HEK293 (cell line): ENCODE measurements around the gene SORT1.

Experiments used
- CTCF ChIA-PET: fragments of 350-600 bp; formaldehyde crosslinking; extraction: SDS; loops from one replicate; lab custom pipeline; 2021; ENCODE audit warnings: antibody characterized with exemption; lab: Yijun Ruan, JAX
- POLR2A ChIA-PET: fragments of 300-600 bp; formaldehyde crosslinking; extraction: SDS; loops from one replicate; lab custom pipeline; 2020; ENCODE audit warnings: antibody characterized with exemption, inconsistent platforms; lab: Yijun Ruan, JAX
- H3K27ac ChIP-seq: fragments of 200-500 bp; sonication (Bioruptor generic); 2 replicates; pipeline ENCODE4 v1.5.1; 2014; ENCODE audit warnings: low read depth, low read length, control low read depth, inconsistent platforms; ENCODE audit errors: extremely low read depth
- H3K36me3 ChIP-seq, 2 experiments: fragments of 200-500 bp in 1 of 2; sonication (Bioruptor generic) in 1 of 2; 1 replicate in 1 of 2; 2 replicates in 1 of 2; pipeline ENCODE4 v1.5.1; 2014 to 2017; ENCODE audit warnings: inconsistent platforms in 2 of 2, low read length in 2 of 2; ENCODE audit not compliant: control insufficient read depth in 2 of 2, insufficient read depth in 1 of 2
- H3K4me1 ChIP-seq: fragments of 200-500 bp; sonication (Bioruptor generic); 2 replicates; pipeline ENCODE4 v1.5.1; 2014; ENCODE audit warnings: mild to moderate bottlenecking, low read length, inconsistent platforms; ENCODE audit not compliant: control insufficient read depth, insufficient read depth
- H3K4me3 ChIP-seq: 2 replicates; pipeline ENCODE4 v1.5.1; 2011; ENCODE audit warnings: low read depth, mild to moderate bottlenecking, control low read depth, low read length, moderate library complexity
- H3K9me3 ChIP-seq: fragments of 200-500 bp; sonication (Bioruptor generic); 2 replicates; pipeline ENCODE4 v1.5.1; 2014; ENCODE audit warnings: low read depth, low read length, inconsistent platforms; ENCODE audit not compliant: control insufficient read depth, insufficient read depth
- BCL6B ChIP-seq: fragments of 450-650 bp; formaldehyde crosslinking; IDR thresholded peaks from 2 replicates; pipeline ENCODE4 v1.5.1; 2017; ENCODE audit warnings: missing biosample characterization, missing genetic modification characterization
- OSR2 ChIP-seq: fragments of 450-650 bp; formaldehyde crosslinking; IDR thresholded peaks from 2 replicates; pipeline ENCODE4 v1.5.1; 2016; ENCODE audit warnings: missing biosample characterization, missing genetic modification characterization
- SALL2 ChIP-seq: fragments of 450-650 bp; formaldehyde crosslinking; IDR thresholded peaks from 2 replicates; pipeline ENCODE4 v1.5.0; 2017; ENCODE audit warnings: missing biosample characterization, mild to moderate bottlenecking, missing genetic modification characterization, borderline replicate concordance
- SCRT2 ChIP-seq: fragments of 450-650 bp; formaldehyde crosslinking; IDR thresholded peaks from 2 replicates; pipeline ENCODE4 v1.5.1; 2016; ENCODE audit warnings: missing biosample characterization, missing genetic modification characterization
- SP3 ChIP-seq: fragments of 450-650 bp; formaldehyde crosslinking; IDR thresholded peaks from 2 replicates; pipeline ENCODE4 v1.5.1; 2016; ENCODE audit warnings: missing biosample characterization, missing genetic modification characterization
- ZNF132 ChIP-seq: fragments of 450-650 bp; formaldehyde crosslinking; IDR thresholded peaks from 2 replicates; pipeline ENCODE4 v1.5.1; 2017; ENCODE audit warnings: missing biosample characterization, missing genetic modification characterization, borderline replicate concordance
- ZNF202 ChIP-seq: fragments of 450-650 bp; formaldehyde crosslinking; IDR thresholded peaks from 2 replicates; pipeline ENCODE4 v1.5.1; 2016; ENCODE audit warnings: missing biosample characterization, missing genetic modification characterization, borderline replicate concordance
- ZNF214 ChIP-seq: fragments of 450-650 bp; formaldehyde crosslinking; IDR thresholded peaks from 2 replicates; pipeline ENCODE4 v1.5.1; 2017; ENCODE audit warnings: missing biosample characterization, mild to moderate bottlenecking, missing genetic modification characterization, borderline replicate concordance
- ZNF341 ChIP-seq: fragments of 450-650 bp; formaldehyde crosslinking; IDR thresholded peaks from 2 replicates; pipeline ENCODE4; 2016; ENCODE audit warnings: low read depth, missing biosample characterization, missing genetic modification characterization
- ZNF366 ChIP-seq: fragments of 450-650 bp; formaldehyde crosslinking; conservative IDR thresholded peaks from 2 replicates; pipeline ENCODE4 v1.5.1; 2016; ENCODE audit warnings: missing biosample characterization, missing genetic modification characterization
- ZNF416 ChIP-seq: fragments of 450-650 bp; formaldehyde crosslinking; IDR thresholded peaks from 2 replicates; pipeline ENCODE4 v1.5.1; 2016; ENCODE audit warnings: missing biosample characterization, missing genetic modification characterization
- ZNF501 ChIP-seq: fragments of 450-650 bp; formaldehyde crosslinking; IDR thresholded peaks from 2 replicates; pipeline ENCODE4 v1.5.1; 2016; ENCODE audit warnings: missing biosample characterization, missing genetic modification characterization
- ZNF510 ChIP-seq: fragments of 450-650 bp; formaldehyde crosslinking; IDR thresholded peaks from 2 replicates; pipeline ENCODE4 v1.5.1; 2018; ENCODE audit warnings: mild to moderate bottlenecking, missing genetic modification characterization, missing biosample characterization; ENCODE audit not compliant: insufficient replicate concordance
- ZNF670 ChIP-seq: fragments of 450-650 bp; formaldehyde crosslinking; IDR thresholded peaks from 2 replicates; pipeline ENCODE4 v1.5.1; 2016; ENCODE audit warnings: missing biosample characterization, missing genetic modification characterization, low read depth
- ZNF677 ChIP-seq: fragments of 450-650 bp; IDR thresholded peaks from 2 replicates; pipeline ENCODE4 v1.5.0; 2018; ENCODE audit warnings: missing biosample characterization, mild to moderate bottlenecking, missing genetic modification characterization, moderate library complexity
- ZNF701 ChIP-seq: fragments of 450-650 bp; formaldehyde crosslinking; IDR thresholded peaks from 2 replicates; pipeline ENCODE4 v1.5.1; 2016; ENCODE audit warnings: missing biosample characterization, missing genetic modification characterization
- ZNF707 ChIP-seq: fragments of 450-650 bp; formaldehyde crosslinking; IDR thresholded peaks from 2 replicates; pipeline ENCODE4 v1.5.1; 2016; ENCODE audit warnings: missing biosample characterization, missing genetic modification characterization
- ZNF747 ChIP-seq: fragments of 450-650 bp; formaldehyde crosslinking; IDR thresholded peaks from 2 replicates; pipeline ENCODE4 v1.5.1; 2016; ENCODE audit warnings: missing biosample characterization, missing genetic modification characterization
- ZNF791 ChIP-seq: fragments of 450-650 bp; formaldehyde crosslinking; IDR thresholded peaks from 2 replicates; pipeline ENCODE4 v1.5.1; 2016; ENCODE audit warnings: missing biosample characterization, missing genetic modification characterization
- TF ChIP-seq, protein P1 (sequence below): fragments of 450-650 bp; formaldehyde crosslinking; IDR thresholded peaks from 2 replicates; pipeline ENCODE4 v1.5.1; 2017; ENCODE audit warnings: missing biosample characterization, missing genetic modification characterization
- TF ChIP-seq, protein P2 (sequence below): fragments of 450-650 bp; formaldehyde crosslinking; conservative IDR thresholded peaks from 2 replicates; pipeline ENCODE4 v1.5.1; 2016; ENCODE audit warnings: low read depth, missing biosample characterization, missing genetic modification characterization
- TF ChIP-seq, protein P3 (sequence below): fragments of 450-650 bp; formaldehyde crosslinking; IDR thresholded peaks from 2 replicates; pipeline ENCODE4 v1.5.1; 2017; ENCODE audit warnings: missing biosample characterization, missing genetic modification characterization

Gene SORT1

DNA sequence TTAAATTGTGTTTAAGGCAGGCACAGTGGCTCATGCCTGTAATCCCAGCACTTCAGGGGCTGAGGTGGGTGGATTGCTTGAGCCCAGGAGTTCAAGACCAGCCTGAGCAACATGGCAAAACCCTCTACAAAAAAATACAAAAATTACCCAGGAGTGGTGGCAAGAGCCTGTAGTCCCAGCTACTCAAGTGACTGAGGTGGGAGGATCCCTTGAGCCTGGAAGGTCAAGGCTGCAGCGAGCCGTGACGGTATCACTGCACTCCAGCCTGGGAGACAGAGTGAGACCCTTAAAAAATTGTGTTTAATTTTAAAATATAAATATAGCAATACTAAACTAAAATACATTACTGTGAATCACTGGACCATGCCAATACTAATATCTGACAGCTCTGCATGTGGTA, 42.8 kb downstream of the SORT1 start:
- H3K4me3 ChIP-seq: no peak overlapping the region
- CTCF ChIA-PET: interaction anchor here (0.7 to 2.0 kb wide), 2 partner anchors 29 to 177 kb away, joined by 5 read pairs; no protein-coding TSS in a partner anchor
- peaks cover 5 to 43% of the 10 kb centered on the region in 2 experiments for H3K36me3 ChIP-seq
- TF ChIP-seq SCRT2: no peak
- POLR2A ChIA-PET: no interaction called here
- H3K9me3 ChIP-seq: no peaks in the 10 kb centered on the region
- H3K27ac ChIP-seq: no peak overlapping the region
- H3K4me1 ChIP-seq: no peaks in the 10 kb centered on the region

- ChIA-PET POLR2A (no interaction called here), CTCF (interaction anchor here (0.6 kb wide), 3 partner anchors 32 to 363 kb away, joined by 3 to 5 read pairs (median 4); no protein-coding TSS in a partner anchor)
- peaks cover 19 to 70% of the 10 kb centered on the region in 2 experiments for H3K36me3 ChIP-seq
These were observed 46.3 kb downstream of the SORT1 start for GRCh38 chr1:109351457-109351856.

GRCh38 chr1:109350655-109351054, 47.1 kb downstream of the SORT1 start:
- POLR2A ChIA-PET: no interaction called here
- H3K36me3 ChIP-seq: peaks cover 25 to 74% of the 10 kb centered on the region in 2 experiments
- TF ChIP-seq ZNF510 (tag by site-specific recombination): no peak
- TF ChIP-seq, protein P1, sequence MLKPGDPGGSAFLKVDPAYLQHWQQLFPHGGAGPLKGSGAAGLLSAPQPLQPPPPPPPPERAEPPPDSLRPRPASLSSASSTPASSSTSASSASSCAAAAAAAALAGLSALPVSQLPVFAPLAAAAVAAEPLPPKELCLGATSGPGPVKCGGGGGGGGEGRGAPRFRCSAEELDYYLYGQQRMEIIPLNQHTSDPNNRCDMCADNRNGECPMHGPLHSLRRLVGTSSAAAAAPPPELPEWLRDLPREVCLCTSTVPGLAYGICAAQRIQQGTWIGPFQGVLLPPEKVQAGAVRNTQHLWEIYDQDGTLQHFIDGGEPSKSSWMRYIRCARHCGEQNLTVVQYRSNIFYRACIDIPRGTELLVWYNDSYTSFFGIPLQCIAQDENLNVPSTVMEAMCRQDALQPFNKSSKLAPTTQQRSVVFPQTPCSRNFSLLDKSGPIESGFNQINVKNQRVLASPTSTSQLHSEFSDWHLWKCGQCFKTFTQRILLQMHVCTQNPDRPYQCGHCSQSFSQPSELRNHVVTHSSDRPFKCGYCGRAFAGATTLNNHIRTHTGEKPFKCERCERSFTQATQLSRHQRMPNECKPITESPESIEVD (tag by site-specific recombination): no peak
- TF ChIP-seq ZNF202 (tag by site-specific recombination): no peak
- no peak for TF ChIP-seq OSR2 (tag by site-specific recombination)
- TF ChIP-seq SALL2 (tag by site-specific recombination): no peak
- TF ChIP-seq, protein P2, sequence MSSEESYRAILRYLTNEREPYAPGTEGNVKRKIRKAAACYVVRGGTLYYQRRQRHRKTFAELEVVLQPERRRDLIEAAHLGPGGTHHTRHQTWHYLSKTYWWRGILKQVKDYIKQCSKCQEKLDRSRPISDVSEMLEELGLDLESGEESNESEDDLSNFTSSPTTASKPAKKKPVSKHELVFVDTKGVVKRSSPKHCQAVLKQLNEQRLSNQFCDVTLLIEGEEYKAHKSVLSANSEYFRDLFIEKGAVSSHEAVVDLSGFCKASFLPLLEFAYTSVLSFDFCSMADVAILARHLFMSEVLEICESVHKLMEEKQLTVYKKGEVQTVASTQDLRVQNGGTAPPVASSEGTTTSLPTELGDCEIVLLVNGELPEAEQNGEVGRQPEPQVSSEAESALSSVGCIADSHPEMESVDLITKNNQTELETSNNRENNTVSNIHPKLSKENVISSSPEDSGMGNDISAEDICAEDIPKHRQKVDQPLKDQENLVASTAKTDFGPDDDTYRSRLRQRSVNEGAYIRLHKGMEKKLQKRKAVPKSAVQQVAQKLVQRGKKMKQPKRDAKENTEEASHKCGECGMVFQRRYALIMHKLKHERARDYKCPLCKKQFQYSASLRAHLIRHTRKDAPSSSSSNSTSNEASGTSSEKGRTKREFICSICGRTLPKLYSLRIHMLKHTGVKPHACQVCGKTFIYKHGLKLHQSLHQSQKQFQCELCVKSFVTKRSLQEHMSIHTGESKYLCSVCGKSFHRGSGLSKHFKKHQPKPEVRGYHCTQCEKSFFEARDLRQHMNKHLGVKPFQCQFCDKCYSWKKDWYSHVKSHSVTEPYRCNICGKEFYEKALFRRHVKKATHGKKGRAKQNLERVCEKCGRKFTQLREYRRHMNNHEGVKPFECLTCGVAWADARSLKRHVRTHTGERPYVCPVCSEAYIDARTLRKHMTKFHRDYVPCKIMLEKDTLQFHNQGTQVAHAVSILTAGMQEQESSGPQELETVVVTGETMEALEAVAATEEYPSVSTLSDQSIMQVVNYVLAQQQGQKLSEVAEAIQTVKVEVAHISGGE: no peak
- TF ChIP-seq ZNF132 (tag by site-specific recombination): no peak
- no peak for TF ChIP-seq ZNF677
- TF ChIP-seq SP3 (tag by site-specific recombination): no peak

More at GRCh38 chr1:109351457-109351856, 46.3 kb downstream of the SORT1 start:
- H3K9me3 ChIP-seq: no peaks in the 10 kb centered on the region
- TF ChIP-seq, protein P1 (tag by site-specific recombination): no peak
- TF ChIP-seq ZNF341 (tag by site-specific recombination) (no peak), BCL6B (tag by site-specific recombination) (no peak), ZNF510 (tag by site-specific recombination) (no peak), ZNF366 (tag by site-specific recombination) (no peak), ZNF501 (tag by site-specific recombination) (no peak), ZNF416 (tag by site-specific recombination) (no peak), ZNF670 (tag by site-specific recombination) (no peak), ZNF214 (tag by site-specific recombination) (no peak), ZNF707 (tag by site-specific recombination) (no peak), ZNF701 (tag by site-specific recombination) (no peak), ZNF747 (no peak), ZNF791 (no peak)
- TF ChIP-seq, protein P3, sequence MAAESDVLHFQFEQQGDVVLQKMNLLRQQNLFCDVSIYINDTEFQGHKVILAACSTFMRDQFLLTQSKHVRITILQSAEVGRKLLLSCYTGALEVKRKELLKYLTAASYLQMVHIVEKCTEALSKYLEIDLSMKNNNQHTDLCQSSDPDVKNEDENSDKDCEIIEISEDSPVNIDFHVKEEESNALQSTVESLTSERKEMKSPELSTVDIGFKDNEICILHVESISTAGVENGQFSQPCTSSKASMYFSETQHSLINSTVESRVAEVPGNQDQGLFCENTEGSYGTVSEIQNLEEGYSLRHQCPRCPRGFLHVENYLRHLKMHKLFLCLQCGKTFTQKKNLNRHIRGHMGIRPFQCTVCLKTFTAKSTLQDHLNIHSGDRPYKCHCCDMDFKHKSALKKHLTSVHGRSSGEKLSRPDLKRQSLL (tag by site-specific recombination): no peak
- no peak overlapping the region for H3K27ac ChIP-seq
- no peak overlapping the region for H3K4me3 ChIP-seq
- no peaks in the 10 kb centered on the region for H3K4me1 ChIP-seq

More at GRCh38 chr1:109350655-109351054, 47.1 kb downstream of the SORT1 start:
- Histone ChIP-seq H3K27ac (no peak overlapping the region), H3K4me1 (no peaks in the 10 kb centered on the region), H3K9me3 (no peaks in the 10 kb centered on the region), H3K4me3 (no peak overlapping the region)
- CTCF ChIA-PET: interaction anchor here (0.6 to 1.0 kb wide), 2 partner anchors 182 to 209 kb away, joined by 3 read pairs; no protein-coding TSS in a partner anchor
